ENCODE data around the gene MED10.

GRCh38 chr5:6404129-6404528, 25.8 kb upstream of the MED10 start:
- no peak for TF ChIP-seq POLR2A (IDR thresholded peaks at IDR 0.05)
- no peak for TF ChIP-seq CTCF (IDR thresholded peaks at IDR 0.05)

All from thyroid gland (tissue), 4 donors.